HG02852 (cell line): ENCODE results near the gene ABCD3.
"Not testable (repeated sequence)": the region's sequence is repeated elsewhere in the genome, so short reads cannot be mapped to it uniquely, and the experiment has no call there.

Experiments
- ATAC-seq: cut with Tn5 transposase; IDR thresholded peaks from one replicate; pipeline ENCODE4 v1.9.1; 2021; ENCODE audit warnings: mild to moderate bottlenecking, moderate library complexity; ENCODE audit not compliant: unreplicated experiment

The ABCD3 gene

GRCh38 chr1:94543893-94544635, 125.9 kb downstream of the ABCD3 start:
- ATAC-seq = no peak

GRCh38 chr1:94544706-94545490, 126.7 kb downstream of the ABCD3 start:
- no peak for ATAC-seq

- no peak for ATAC-seq
Measured at GRCh38 chr1:94549706-94550105, 131.5 kb downstream of the ABCD3 start.

- ATAC-seq = no peak
Measured at GRCh38 chr1:94550396-94550795, 132.2 kb downstream of the ABCD3 start.

GRCh38 chr1:94550800-94551241, 132.6 kb downstream of the ABCD3 start:
- ATAC-seq = no peak

GRCh38 chr1:94551449-94551848, 133.3 kb downstream of the ABCD3 start:
- ATAC-seq = no peak

GRCh38 chr1:94552071-94552586, 133.9 kb downstream of the ABCD3 start:
- no peak for ATAC-seq

- no peak for ATAC-seq
Measured at GRCh38 chr1:94553323-94553730, 135.1 kb downstream of the ABCD3 start.

GRCh38 chr1:94553931-94554330, 135.7 kb downstream of the ABCD3 start:
- no peak for ATAC-seq

GRCh38 chr1:94554580-94554979, 136.4 kb downstream of the ABCD3 start:
- no peak for ATAC-seq

- no peak for ATAC-seq
Measured at GRCh38 chr1:94555091-94555490, 136.9 kb downstream of the ABCD3 start.

- no peak for ATAC-seq
Measured at GRCh38 chr1:94559921-94560320, 141.7 kb downstream of the ABCD3 start.

GRCh38 chr1:94560333-94560732, 142.1 kb downstream of the ABCD3 start:
- no peak for ATAC-seq

- no peak for ATAC-seq
Measured at GRCh38 chr1:94562519-94563260, 144.5 kb downstream of the ABCD3 start.

GRCh38 chr1:94565901-94566300, 147.7 kb downstream of the ABCD3 start:
- no peak for ATAC-seq

GRCh38 chr1:94566436-94566835, 148.2 kb downstream of the ABCD3 start:
- ATAC-seq = not testable (repeated sequence)

- not testable (repeated sequence) for ATAC-seq
Measured at GRCh38 chr1:94567975-94568607, 149.9 kb downstream of the ABCD3 start.
